GM18526 (cell line): ENCODE measurements around the gene SLC25A45.

ENCODE experiments used
- POLR2A ChIP-seq: IDR thresholded peaks from 3 replicates; pipeline ENCODE4 v1.6.1; 2011; ENCODE audit not compliant: insufficient read length; ENCODE audit errors: extremely low read depth

Gene SLC25A45

DNA sequence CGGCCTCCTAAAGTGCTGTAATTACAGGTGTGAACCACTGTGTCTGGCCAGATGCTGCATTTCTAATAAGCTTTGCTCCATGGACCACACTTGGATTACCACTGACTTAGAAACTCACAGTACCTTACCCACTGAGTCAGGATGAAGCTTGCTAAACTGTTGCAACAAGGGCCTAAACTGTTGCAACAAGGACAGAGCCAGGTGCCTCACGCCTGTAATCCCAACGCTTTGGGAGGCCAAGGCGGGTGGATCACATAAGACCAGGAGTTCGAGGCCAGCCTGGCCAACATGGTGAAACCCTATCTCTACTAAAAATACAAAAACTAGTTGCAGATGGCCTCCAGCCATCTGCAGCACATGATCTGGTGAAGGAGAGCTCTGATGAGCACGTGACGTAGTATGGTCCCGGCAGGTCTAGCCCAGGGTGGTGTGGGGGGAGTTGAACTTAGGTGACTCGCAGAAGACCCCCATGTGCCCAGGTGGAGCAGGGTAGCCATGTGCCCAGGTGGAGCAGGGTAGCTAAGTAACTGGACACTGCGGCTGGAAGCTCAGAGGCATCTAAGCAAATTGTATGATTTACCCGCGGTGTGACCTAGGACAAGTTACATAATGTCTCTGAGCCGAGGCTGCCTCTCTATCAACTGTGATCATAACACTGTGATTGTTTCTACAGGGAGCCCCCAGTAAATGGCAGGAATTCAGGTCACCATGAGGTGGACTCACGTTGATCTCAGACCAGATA is 8.4 kb downstream of the SLC25A45 start:
- no peak for TF ChIP-seq POLR2A

DNA sequence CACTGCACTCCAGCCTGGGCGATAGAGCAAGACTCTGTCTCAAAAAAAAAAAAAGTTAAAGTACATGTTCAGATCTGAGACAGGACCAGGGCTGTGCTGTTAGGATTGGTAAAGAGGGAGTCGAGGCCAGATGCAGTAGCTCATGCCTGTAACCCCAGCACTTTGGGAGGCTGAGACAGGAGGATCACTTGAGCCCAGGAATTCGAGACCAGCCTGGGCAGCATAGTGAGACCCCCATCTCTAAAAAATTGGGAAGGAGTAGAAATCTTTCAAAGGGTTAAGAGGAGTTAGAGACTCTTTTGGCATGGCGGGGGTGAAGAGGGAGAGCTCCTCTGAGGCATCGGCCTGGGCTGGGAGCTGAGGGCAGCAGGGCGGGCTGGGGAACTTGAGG is 11.8 kb downstream of the SLC25A45 start:
- no peak for TF ChIP-seq POLR2A

DNA sequence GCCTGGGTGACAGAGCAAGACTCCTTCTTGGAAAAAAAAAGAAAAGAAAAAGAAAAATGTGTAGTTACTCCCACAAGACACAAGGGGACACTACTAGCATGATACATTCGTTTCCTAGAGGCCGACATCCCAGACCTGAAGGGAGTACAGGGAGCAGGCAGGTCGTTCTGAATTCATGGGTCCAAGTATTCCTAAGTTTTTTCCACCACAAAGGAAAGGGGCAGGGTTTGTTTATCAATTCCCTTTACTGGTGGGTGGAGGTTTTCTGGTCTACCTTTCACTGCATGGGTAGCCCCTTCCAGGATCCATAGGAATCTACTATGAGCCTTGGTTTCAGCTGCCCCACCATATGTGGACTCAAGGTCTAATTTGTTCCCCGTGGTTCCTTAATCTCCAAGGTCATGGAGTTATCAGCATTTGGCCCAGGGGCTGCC is 16.1 kb downstream of the SLC25A45 start:
- TF ChIP-seq POLR2A: no peak

DNA sequence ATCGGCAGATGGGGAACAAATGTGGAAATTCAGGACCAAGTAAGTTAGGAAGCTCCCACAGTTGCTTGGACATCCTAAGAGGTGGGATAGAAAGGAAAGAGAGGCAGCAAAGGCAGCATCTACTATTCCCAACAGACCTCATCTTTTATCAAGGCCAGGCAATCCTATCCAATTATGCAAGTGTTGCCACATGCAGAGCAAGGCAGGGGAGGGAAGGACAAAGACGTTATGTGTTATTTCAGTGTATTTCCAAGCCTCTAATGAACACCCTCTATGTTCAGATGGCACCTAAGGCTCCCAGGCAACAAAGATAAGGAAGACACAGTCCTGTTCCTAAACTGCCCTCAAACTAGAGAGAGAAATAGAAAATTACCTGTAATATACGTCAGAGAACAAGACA is 18.7 kb downstream of the SLC25A45 start:
- TF ChIP-seq POLR2A: no peak

DNA sequence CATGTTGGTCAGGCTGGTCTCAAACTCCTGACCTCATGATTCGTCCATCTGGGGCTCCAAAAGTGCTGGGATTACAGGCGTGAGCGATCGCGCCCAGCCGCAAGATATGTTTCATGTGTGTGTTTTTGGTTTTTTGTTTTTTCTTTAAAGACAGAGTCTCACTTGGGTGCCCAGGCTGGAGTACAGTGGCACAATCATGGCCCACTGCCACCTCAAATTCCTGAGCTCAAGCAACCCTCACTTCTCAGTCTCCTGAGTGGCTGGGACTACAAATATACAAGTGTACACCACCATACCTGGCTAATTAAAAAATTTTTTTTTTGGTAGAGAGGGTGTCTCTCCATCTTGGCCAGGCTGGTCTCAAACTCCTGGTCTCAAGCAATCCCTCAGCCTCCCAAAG is 19.5 kb downstream of the SLC25A45 start:
- no peak for TF ChIP-seq POLR2A

DNA sequence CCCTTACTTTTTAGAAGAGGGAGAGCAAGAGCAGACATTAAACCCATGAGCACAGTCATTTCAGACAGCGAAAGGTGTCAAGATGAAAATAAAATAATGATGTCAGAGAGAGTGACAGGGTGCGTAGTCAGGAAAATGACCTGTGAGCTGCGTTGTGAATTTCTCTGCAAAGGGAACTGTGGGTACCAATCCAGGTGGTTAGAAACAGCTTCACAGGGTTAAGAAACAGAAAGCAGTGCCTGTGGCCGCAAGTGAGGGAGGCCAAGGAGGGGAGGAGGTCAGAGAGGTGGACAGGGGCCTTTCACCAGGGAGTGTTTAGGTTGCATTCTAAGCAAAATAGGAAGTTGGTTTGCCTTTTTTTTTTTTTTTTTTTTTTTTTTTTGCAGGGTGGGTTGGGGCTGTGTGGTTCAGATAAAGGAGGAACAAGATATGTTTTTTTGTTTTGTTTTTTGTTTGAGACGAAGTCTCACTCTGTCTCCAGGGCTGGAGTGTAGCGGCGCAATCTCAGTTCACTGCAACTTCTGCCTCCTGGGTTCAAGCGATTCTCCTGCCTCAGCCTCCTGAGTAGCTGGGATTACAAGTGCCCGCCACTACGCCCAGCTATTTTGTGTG is 20.0 kb downstream of the SLC25A45 start:
- TF ChIP-seq POLR2A: no peak

DNA sequence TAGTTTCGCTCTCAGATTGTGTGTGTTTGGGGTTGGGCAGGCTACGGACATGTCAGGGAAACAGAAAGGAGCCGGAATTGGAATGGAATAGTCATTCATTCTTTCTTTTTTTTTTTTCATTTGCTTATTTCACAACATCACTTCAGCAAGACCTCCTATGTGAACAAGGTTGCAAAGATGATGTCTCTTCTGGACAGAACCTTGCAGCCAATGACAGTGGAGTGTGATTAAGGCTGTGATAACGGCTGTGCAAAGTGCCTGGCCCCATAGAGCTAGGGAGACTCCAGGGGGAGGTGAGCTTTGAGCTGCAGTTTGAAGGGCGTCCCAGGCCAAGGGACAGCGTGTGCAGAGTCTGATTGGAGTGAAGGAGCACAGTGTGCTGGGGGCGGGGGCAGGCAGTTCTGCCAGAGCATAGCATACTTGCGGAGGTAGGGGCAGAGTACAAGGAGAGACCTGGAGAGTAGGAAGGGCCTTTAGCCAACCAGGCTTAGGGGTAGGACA is 24.5 kb downstream of the SLC25A45 start:
- no peak for TF ChIP-seq POLR2A

DNA sequence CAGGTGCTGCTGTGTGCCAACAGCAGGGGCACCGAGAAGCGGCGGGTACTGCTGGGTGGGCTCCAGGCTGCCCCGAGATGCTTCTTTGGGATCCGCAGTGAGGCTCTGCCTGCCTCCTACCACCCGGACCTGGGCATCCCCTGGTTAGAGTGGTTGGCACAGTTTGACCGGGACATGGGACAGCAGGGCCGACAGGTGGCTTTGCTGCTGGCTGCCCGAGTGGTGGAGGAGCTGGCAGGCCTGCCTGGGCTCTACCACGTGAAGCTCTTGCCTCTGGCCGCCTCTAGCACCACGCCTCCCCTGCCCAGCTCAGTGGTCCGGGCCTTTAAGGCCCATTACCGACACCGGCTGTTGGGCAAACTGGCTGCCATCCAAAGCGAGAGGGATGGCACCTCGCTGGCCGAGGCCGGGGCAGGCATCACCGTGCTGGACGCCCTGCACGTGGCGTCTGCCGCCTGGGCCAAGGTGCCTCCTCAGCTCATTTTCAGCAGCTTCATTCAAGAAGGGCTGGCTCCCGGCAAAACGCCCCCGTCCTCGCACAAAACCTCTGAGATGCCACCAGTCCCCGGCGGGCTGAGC is 26.0 kb downstream of the SLC25A45 start:
- no peak for TF ChIP-seq POLR2A

DNA sequence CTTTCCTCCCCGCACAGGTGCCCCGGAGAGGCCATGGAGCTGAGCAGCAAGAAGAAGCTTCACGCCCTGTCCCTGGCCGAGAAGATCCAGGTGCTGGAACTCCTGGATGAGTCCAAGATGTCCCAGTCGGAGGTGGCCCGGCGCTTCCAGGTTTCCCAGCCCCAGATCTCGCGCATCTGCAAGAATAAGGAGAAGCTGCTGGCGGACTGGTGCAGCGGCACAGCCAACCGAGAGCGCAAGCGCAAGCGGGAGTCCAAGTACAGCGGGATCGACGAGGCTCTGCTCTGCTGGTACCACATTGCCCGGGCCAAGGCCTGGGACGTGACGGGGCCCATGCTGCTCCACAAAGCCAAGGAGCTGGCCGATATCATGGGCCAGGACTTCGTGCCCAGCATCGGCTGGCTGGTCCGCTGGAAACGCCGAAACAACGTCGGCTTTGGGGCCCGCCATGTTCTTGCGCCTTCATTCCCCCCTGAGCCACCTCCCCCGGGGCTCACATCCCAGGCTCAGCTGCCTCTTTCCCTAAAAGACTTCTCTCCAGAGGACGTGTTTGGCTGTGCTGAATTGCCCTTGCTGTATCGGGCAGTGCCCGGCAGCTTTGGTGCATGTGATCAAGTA is 26.6 kb downstream of the SLC25A45 start:
- TF ChIP-seq POLR2A: no peak

DNA sequence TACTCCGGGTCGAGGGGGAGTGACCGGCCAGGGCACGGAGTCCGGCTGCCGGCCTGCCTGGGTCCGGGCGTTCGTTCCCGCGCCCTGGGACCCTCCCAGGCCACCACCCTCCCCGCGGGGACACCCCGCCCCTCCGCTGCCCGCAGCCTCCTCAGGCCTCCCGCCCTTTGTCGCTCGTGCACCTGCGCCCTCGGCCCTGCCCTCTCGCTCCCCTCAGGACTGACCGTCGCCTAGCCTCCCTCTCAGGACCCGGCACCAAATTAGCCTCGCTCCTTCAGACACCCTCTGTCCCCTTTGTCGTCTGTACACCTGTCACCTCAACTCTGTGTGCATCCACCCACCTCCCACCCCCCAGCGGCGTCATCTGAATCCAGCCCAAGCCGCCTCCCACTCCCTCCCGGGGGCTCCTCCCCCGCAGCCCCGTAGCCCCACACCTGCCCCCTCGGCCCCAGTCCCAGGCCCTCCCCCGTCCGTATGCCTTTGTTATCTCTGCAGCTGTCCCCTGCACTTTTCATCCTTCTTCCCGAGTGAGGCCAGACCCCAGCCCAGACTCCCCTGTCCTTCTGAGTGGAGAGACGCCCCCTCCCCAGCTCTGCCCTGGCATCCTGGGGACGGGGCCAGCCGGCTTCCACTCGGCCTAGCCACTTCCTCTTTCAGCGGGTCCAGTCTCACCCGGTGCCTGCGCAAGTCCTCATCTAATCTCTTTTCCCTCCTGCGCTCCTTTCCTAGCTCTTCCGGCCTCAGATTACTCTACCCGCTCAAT is 27.3 kb downstream of the SLC25A45 start:
- TF ChIP-seq POLR2A: no peak

DNA sequence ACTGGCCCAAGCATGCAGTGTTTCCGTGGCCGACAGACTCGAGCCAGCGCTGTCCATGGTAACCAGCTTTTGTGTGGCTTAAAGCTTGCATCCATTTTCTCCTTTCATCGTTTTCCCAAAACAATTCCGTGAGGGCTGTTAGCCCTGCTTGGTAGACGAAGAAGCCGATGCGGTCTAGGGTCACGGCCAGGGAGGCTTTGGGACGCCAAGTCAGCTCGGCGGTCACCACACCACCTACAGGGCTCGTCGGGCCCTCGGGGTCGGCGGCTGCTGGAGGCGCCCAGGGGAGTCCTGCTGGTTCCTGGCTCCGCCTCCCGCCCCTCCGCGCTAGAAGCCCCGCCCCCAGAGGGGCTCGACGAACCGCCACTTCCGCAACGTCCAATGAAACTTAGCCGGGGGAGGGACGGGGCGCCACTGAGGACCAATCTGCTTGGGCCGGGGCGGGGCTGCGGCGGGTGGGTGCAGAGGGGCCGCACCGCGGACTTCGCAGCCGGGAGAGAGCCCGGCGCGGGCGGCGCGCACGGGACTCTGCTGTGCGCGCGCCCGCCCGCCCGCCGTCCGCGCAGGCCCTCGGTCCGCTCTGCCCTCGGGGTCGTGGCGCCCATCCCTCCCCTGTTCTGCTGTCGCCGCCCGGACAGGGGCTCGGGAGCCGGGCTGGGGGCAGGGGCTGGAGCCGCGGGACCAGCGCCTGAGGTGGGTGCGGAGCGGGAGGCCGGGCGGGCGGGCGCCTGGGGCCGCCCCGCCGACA is 28.0 kb downstream of the SLC25A45 start, which contains the start of gene TIGD3:
Gene TIGD3, plus strand, starts transcription at position 487 of the 748 bp plus-strand sequence. CDS start 1,058 bp downstream, outside the sequence.
- TF ChIP-seq POLR2A: peak; percentile 66

DNA sequence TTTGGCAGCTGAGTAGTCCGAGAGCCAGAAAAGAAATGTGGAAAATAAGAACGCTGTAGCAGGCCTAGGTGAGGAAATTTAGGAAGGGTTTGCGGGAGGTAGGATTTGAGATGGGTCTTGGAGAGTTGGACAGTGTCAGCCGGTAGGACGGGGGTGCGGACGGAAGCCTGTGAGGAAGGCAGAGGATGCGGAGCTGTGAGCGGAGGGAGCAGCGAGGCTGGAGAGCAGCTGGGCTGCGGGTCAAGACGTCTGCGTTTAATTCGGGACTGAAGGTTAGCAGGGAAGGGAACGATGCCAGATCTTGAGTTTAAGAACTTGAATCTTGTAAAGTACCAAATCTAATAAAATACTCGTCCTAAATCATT is 28.6 kb downstream of the SLC25A45 start:
- no peak for TF ChIP-seq POLR2A

DNA sequence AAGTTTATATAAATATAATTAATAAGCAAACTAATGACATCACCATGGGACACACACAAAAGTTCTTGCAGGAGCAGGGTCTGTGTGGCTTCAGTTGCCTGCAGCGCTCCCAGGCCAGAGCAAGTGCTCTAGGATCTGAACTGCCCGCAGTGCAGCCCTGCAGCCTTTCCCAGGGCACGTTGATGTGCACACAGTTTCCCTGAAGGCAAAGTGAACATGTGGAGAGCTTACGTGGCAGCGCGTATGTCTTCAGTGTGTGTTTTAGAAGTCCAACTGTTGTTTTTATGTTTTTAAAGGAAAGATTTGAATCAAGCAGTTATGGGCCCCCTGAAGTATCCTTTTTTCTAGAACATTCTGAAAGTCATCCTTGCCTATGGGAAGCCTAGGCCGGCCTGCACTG is 29.1 kb downstream of the SLC25A45 start:
- no peak for TF ChIP-seq POLR2A

DNA sequence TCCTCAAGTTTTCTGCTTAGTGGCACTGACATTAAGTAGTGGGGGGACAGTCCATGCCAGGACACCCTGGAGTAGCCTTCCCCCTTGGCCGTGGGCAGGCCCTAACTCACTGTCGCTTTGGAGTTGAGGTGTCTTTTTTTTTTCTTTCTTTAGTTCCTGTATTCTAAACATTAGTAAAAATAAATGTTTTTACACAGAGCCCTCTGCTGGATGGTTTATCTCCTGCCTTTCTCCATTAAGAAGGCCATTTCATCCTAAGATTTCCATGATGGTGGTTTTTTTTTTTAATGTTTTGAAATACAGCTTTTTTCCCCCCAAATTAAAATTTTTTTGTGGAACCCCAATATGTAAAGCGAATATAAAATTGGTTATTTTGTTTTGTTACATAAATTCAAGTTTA is 29.7 kb downstream of the SLC25A45 start:
- no peak for TF ChIP-seq POLR2A
